HEK293 (cell line): ENCODE measurements around the gene BPIFB4.

Experiments used
- BCL6B ChIP-seq: fragments of 450-650 bp; formaldehyde crosslinking; IDR thresholded peaks from 2 replicates; pipeline ENCODE4 v1.5.1; 2017; ENCODE audit warnings: missing biosample characterization, missing genetic modification characterization
- CTCF ChIP-seq: fragments of 450-650 bp; formaldehyde crosslinking; IDR thresholded peaks from 2 replicates; pipeline ENCODE4 v1.5.1; 2016; ENCODE audit warnings: missing biosample characterization, missing genetic modification characterization
- GFI1B ChIP-seq: fragments of 450-650 bp; formaldehyde crosslinking; IDR thresholded peaks from 2 replicates; pipeline ENCODE4 v1.5.1; 2016; ENCODE audit warnings: missing biosample characterization, missing genetic modification characterization
- GLIS1 ChIP-seq: fragments of 450-650 bp; formaldehyde crosslinking; IDR thresholded peaks from 2 replicates; pipeline ENCODE4 v1.5.1; 2016; ENCODE audit warnings: missing biosample characterization, missing genetic modification characterization
- GLIS2 ChIP-seq: fragments of 450-650 bp; formaldehyde crosslinking; IDR thresholded peaks from 2 replicates; pipeline ENCODE4 v1.5.1; 2016; ENCODE audit warnings: missing biosample characterization, missing genetic modification characterization
- KLF10 ChIP-seq: fragments of 450-650 bp; IDR thresholded peaks from 2 replicates; pipeline ENCODE4 v1.5.1; 2018; ENCODE audit warnings: missing biosample characterization, mild to moderate bottlenecking, missing genetic modification characterization
- KLF8 ChIP-seq: fragments of 450-650 bp; formaldehyde crosslinking; IDR thresholded peaks from 2 replicates; pipeline ENCODE4 v1.5.1; 2016; ENCODE audit warnings: missing biosample characterization, missing genetic modification characterization
- MYNN ChIP-seq: fragments of 450-650 bp; formaldehyde crosslinking; IDR thresholded peaks from 2 replicates; pipeline ENCODE4 v1.5.1; 2016; ENCODE audit warnings: missing biosample characterization, missing genetic modification characterization, borderline replicate concordance
- TSHZ1 ChIP-seq: fragments of 450-650 bp; formaldehyde crosslinking; IDR thresholded peaks from 2 replicates; pipeline ENCODE4 v1.5.1; 2016; ENCODE audit warnings: missing biosample characterization, missing genetic modification characterization, borderline replicate concordance
- WT1 ChIP-seq: fragments of 450-650 bp; formaldehyde crosslinking; IDR thresholded peaks from 2 replicates; pipeline ENCODE4 v1.5.1; 2016; ENCODE audit warnings: missing biosample characterization, missing genetic modification characterization
- ZBTB7A ChIP-seq: fragments of 450-650 bp; formaldehyde crosslinking; IDR thresholded peaks from 2 replicates; pipeline ENCODE4 v1.5.1; 2016; ENCODE audit warnings: low read depth, missing biosample characterization, missing genetic modification characterization
- ZFP41 ChIP-seq: fragments of 450-650 bp; formaldehyde crosslinking; IDR thresholded peaks from 2 replicates; pipeline ENCODE4 v1.5.1; 2016; ENCODE audit warnings: missing biosample characterization, missing genetic modification characterization, borderline replicate concordance
- ZNF121 ChIP-seq: fragments of 450-650 bp; formaldehyde crosslinking; IDR thresholded peaks from 2 replicates; pipeline ENCODE4 v1.5.1; 2016; ENCODE audit warnings: missing biosample characterization, missing genetic modification characterization
- ZNF132 ChIP-seq: fragments of 450-650 bp; formaldehyde crosslinking; IDR thresholded peaks from 2 replicates; pipeline ENCODE4 v1.5.1; 2017; ENCODE audit warnings: missing biosample characterization, missing genetic modification characterization, borderline replicate concordance
- ZNF155 ChIP-seq: fragments of 450-650 bp; formaldehyde crosslinking; IDR thresholded peaks from 2 replicates; pipeline ENCODE4 v1.5.1; 2016; ENCODE audit warnings: missing biosample characterization, missing genetic modification characterization
- ZNF175 ChIP-seq: fragments of 450-650 bp; formaldehyde crosslinking; IDR thresholded peaks from 2 replicates; pipeline ENCODE4 v1.5.1; 2016; ENCODE audit warnings: missing biosample characterization, missing genetic modification characterization
- ZNF26 ChIP-seq: fragments of 450-650 bp; formaldehyde crosslinking; IDR thresholded peaks from 2 replicates; pipeline ENCODE4 v1.5.1; 2016; ENCODE audit warnings: missing biosample characterization, missing genetic modification characterization
- ZNF398 ChIP-seq: fragments of 450-650 bp; formaldehyde crosslinking; IDR thresholded peaks from 2 replicates; pipeline ENCODE4 v1.5.1; 2017; ENCODE audit warnings: missing biosample characterization, missing genetic modification characterization
- ZNF521 ChIP-seq: fragments of 450-650 bp; formaldehyde crosslinking; IDR thresholded peaks from 2 replicates; pipeline ENCODE4 v1.5.1; 2017; ENCODE audit warnings: missing biosample characterization, mild to moderate bottlenecking, missing genetic modification characterization
- ZNF580 ChIP-seq: fragments of 450-650 bp; formaldehyde crosslinking; IDR thresholded peaks from 2 replicates; pipeline ENCODE4 v1.5.1; 2016; ENCODE audit warnings: missing biosample characterization, missing genetic modification characterization
- ZNF585B ChIP-seq: fragments of 450-650 bp; formaldehyde crosslinking; IDR thresholded peaks from 2 replicates; pipeline ENCODE4 v1.5.1; 2016; ENCODE audit warnings: missing biosample characterization, missing genetic modification characterization
- ZNF629 ChIP-seq: fragments of 450-650 bp; formaldehyde crosslinking; IDR thresholded peaks from 2 replicates; pipeline ENCODE4 v1.5.1; 2017; ENCODE audit warnings: missing biosample characterization, missing genetic modification characterization
- ZNF654 ChIP-seq: fragments of 450-650 bp; formaldehyde crosslinking; IDR thresholded peaks from 2 replicates; pipeline ENCODE4 v1.5.1; 2016; ENCODE audit warnings: low read depth, missing biosample characterization, missing genetic modification characterization
- ZNF660 ChIP-seq: fragments of 450-650 bp; IDR thresholded peaks from 2 replicates; pipeline ENCODE4 v1.5.1; 2018; ENCODE audit warnings: missing biosample characterization, mild to moderate bottlenecking, missing genetic modification characterization
- ZNF664 ChIP-seq: fragments of 450-650 bp; formaldehyde crosslinking; IDR thresholded peaks from 2 replicates; pipeline ENCODE4 v1.5.1; 2016; ENCODE audit warnings: missing biosample characterization, missing genetic modification characterization
- ZNF670 ChIP-seq: fragments of 450-650 bp; formaldehyde crosslinking; IDR thresholded peaks from 2 replicates; pipeline ENCODE4 v1.5.1; 2016; ENCODE audit warnings: missing biosample characterization, missing genetic modification characterization, low read depth
- ZNF677 ChIP-seq: fragments of 450-650 bp; IDR thresholded peaks from 2 replicates; pipeline ENCODE4 v1.5.0; 2018; ENCODE audit warnings: missing biosample characterization, mild to moderate bottlenecking, missing genetic modification characterization, moderate library complexity
- ZNF692 ChIP-seq: fragments of 450-650 bp; formaldehyde crosslinking; IDR thresholded peaks from 2 replicates; pipeline ENCODE4 v1.5.1; 2016; ENCODE audit warnings: missing biosample characterization, missing genetic modification characterization
- ZNF747 ChIP-seq: fragments of 450-650 bp; formaldehyde crosslinking; IDR thresholded peaks from 2 replicates; pipeline ENCODE4 v1.5.1; 2016; ENCODE audit warnings: missing biosample characterization, missing genetic modification characterization

Gene BPIFB4

GRCh38 chr20:33076662-33077372 lies 2.6 kb upstream of the BPIFB4 start (continued):
- TF ChIP-seq ZNF585B (no peak), ZNF670 (tag by site-specific recombination) (no peak), ZNF660 (tag by site-specific recombination) (no peak), GLIS2 (tag by site-specific recombination) (0 out of 2 replicates have a peak, but pooled peaks have one; percentile 32), ZNF580 (tag by site-specific recombination) (no peak), KLF10 (no peak), ZNF132 (tag by site-specific recombination) (no peak), ZNF521 (tag by site-specific recombination) (no peak), ZNF654 (tag by site-specific recombination) (peak; percentile 32), GFI1B (tag by site-specific recombination) (no peak), GLIS1 (peak; percentile 80), WT1 (tag by site-specific recombination) (no peak), ZNF155 (no peak), ZNF26 (no peak), ZNF398 (tag by site-specific recombination) (no peak), ZNF677 (no peak), CTCF (tag by site-specific recombination) (peak; percentile 25; the same call in 1 of the 2 replicates), BCL6B (tag by site-specific recombination) (no peak), TSHZ1 (tag by site-specific recombination) (no peak), ZNF175 (tag by site-specific recombination) (no peak), ZBTB7A (tag by site-specific recombination) (no peak), KLF8 (tag by site-specific recombination) (no peak), ZNF629 (no peak), ZFP41 (tag by site-specific recombination) (no peak), ZNF664 (tag by site-specific recombination) (no peak), ZNF692 (tag by site-specific recombination) (no peak), ZNF747 (no peak), MYNN (tag by site-specific recombination) (no peak), ZNF121 (no peak)
